Measurements from ENCODE around the gene RAB11FIP5. TPM values are rescaled to one million over a fixed set of nuclear protein-coding genes. Genes with fewer than 3 reads are reported as not detected.

Gene RAB11FIP5
- total and polyA plus RNA-seq, 10 of the 15 experiments (the other 5 are each of a cell fraction or from before 2014, with no cell fraction given), result 0.03 to 0.20 (median 0.06) TPM; not detected in 6

DNA sequence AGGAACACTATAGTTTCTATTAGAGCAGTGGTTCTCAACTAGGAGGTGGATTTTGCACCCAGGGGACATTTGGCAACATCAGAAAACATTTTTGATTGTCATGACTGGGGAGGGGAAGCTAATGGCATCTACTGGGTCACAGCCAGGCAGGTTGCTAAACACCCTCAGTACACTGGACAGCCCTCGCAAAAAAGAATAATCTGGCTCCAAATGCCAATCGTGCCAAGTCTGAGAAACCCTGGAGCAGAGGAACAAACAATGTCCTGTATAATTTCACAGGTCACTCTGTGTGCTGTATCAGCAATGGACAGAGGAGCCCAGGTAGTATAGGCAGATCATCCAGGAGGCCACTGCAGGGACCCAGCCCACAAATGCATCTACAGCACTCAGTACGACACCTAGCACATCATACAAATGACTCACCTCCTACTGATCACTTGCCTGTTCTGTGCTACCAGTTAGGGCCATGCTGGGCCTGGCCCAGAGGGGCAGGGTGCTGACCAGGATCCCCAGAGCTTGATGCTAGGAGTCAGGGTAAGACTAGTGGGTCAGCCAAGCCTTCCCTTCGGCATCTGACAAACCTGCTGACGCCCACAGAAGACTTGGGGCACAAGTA is 78.9 kb downstream of the RAB11FIP5 start:
- Histone ChIP-seq H4K20me1 (ENCODE audit: control insufficient read depth, insufficient read depth) (no peaks in the 10 kb centered on the region), H3K27ac (ENCODE audit: control insufficient read depth, insufficient read depth) (no peak overlapping the region), H3K27me3 (replicated peaks in 1 of 2; ENCODE audit: control insufficient read depth in 2 of 2, insufficient read depth in 2 of 2, low read length in 1 of 2) (no peaks in the 10 kb centered on the region), H3K79me2 (ENCODE audit: control insufficient read depth, insufficient read depth, low read length) (no peaks in the 10 kb centered on the region), H2AFZ (ENCODE audit: control insufficient read depth, low read depth, low read length) (no peak overlapping the region), H3K9ac (ENCODE audit: control insufficient read depth, insufficient read depth, low read length) (no peak overlapping the region), H3K36me3 (ENCODE audit: control insufficient read depth in 2 of 2, insufficient read depth in 2 of 2, low read length in 1 of 2) (no peaks in the 10 kb centered on the region), H3K4me1 (ENCODE audit: control insufficient read depth, insufficient read depth, low read length) (no peaks in the 10 kb centered on the region), H3K9me3 (replicated peaks; ENCODE audit: control insufficient read depth, insufficient read depth, low read length) (no peaks in the 10 kb centered on the region), H3K4me3 (no peak overlapping the region), H3K4me2 (ENCODE audit: control insufficient read depth, insufficient read depth) (no peak overlapping the region)
- ChIA-PET SMC1A (ENCODE audit: uncharacterized antibody, unreplicated experiment) (no interaction called here), CTCF (interaction anchor here (0.9 kb wide), 1 partner anchor 42 kb away, joined by 3 read pairs; no protein-coding TSS in a partner anchor), RAD21 (ENCODE audit: unreplicated experiment) (no interaction called here), POLR2A (no interaction called here)
- BruUV-seq (replicated peaks), result no TSS peak
- 46% methylated on average over 5 of the region's 5 CpGs for WGBS (ENCODE audit: insufficient coverage, insufficient replicate concordance, low lambda C conversion rate, missing lambda C conversion rate)
- no peak for ATAC-seq
- DNase-seq (ENCODE audit: low read depth, low spot score), result no peak
- in situ Hi-C loops (cut with MboI), result no loop called here
- no peak for FAIRE-seq
- intact Hi-C loops (cut with micrococcal nuclease; ENCODE audit: unreplicated experiment), result no loop called here
- TF ChIP-seq FOXM1 (IDR thresholded peaks at IDR 0.05; ENCODE audit: low read depth, low read length), result no peak
- TF ChIP-seq JUNB (IDR thresholded peaks at IDR 0.05), result no peak
- no peak for TF ChIP-seq BHLHE40 (IDR thresholded peaks at IDR 0.05; ENCODE audit: borderline replicate concordance in 1 of 2, low read depth in 2 of 2, low read length in 1 of 2)
- TF ChIP-seq, protein P1, sequence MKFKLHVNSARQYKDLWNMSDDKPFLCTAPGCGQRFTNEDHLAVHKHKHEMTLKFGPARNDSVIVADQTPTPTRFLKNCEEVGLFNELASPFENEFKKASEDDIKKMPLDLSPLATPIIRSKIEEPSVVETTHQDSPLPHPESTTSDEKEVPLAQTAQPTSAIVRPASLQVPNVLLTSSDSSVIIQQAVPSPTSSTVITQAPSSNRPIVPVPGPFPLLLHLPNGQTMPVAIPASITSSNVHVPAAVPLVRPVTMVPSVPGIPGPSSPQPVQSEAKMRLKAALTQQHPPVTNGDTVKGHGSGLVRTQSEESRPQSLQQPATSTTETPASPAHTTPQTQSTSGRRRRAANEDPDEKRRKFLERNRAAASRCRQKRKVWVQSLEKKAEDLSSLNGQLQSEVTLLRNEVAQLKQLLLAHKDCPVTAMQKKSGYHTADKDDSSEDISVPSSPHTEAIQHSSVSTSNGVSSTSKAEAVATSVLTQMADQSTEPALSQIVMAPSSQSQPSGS (IDR thresholded peaks at IDR 0.05; ENCODE audit: low read length), result no peak
- TF ChIP-seq CREB1 (IDR thresholded peaks at IDR 0.05; ENCODE audit: low read depth), result no peak
- no peak for TF ChIP-seq ZSCAN29 (IDR thresholded peaks at IDR 0.05)
- TF ChIP-seq FOS (IDR thresholded peaks at IDR 0.05; ENCODE audit: borderline replicate concordance, extremely low read depth, insufficient read length), result no peak
- TF ChIP-seq LARP7 (IDR thresholded peaks at IDR 0.05), result no peak
- TF ChIP-seq WRNIP1 (IDR thresholded peaks at IDR 0.05; ENCODE audit: borderline replicate concordance, low read depth, low read length), result no peak
- TF ChIP-seq CBFB (IDR thresholded peaks at IDR 0.05; ENCODE audit: low read depth), result no peak
- no peak for TF ChIP-seq MXI1 (IDR thresholded peaks at IDR 0.05; ENCODE audit: low read depth, low read length)
- no peak for TF ChIP-seq POLR2AphosphoS2 (IDR thresholded peaks at IDR 0.05; ENCODE audit: low read depth, low read length)
- no peak for TF ChIP-seq ETV6 (conservative IDR thresholded peaks at IDR 0.05 in 1 of 2, IDR thresholded peaks at IDR 0.05 in 1 of 2; ENCODE audit: borderline replicate concordance in 1 of 2, low read depth in 1 of 2)
- no peak for TF ChIP-seq CBX3 (IDR thresholded peaks at IDR 0.05; ENCODE audit: borderline replicate concordance, low read depth)
- no peak for TF ChIP-seq POU2F2 (IDR thresholded peaks at IDR 0.05; ENCODE audit: borderline replicate concordance, low read depth, low read length)
- no peak for TF ChIP-seq YY1 (IDR thresholded peaks at IDR 0.05; ENCODE audit: low read depth, low read length)
